ENCODE data around the gene PDK1.

PDK1 gene

GRCh38 chr2:172642301-172643020 is 86.6 kb downstream of the PDK1 start:
- no peak for DNase-seq (ENCODE audit: low read depth)

GRCh38 chr2:172643142-172643541 is 87.3 kb downstream of the PDK1 start:
- DNase-seq (ENCODE audit: low read depth): no peak

GRCh38 chr2:172647439-172647838 is 91.5 kb downstream of the PDK1 start:
- DNase-seq (ENCODE audit: low read depth): no peak

- DNase-seq (ENCODE audit: low read depth): no peak
Observed at GRCh38 chr2:172655091-172655837, 99.4 kb downstream of the PDK1 start.

- DNase-seq (ENCODE audit: low read depth): no peak
Observed at GRCh38 chr2:172655838-172656573, 100.1 kb downstream of the PDK1 start.
